ENCODE measurements around the gene SLC6A9. TPM values are rescaled to one million over a fixed set of nuclear protein-coding genes. Genes with fewer than 3 reads are reported as not detected.

The SLC6A9 gene
- total RNA-seq, 4 donors from 2014 or later, result 55.8 to 85.7 (median 62.0) TPM

DNA sequence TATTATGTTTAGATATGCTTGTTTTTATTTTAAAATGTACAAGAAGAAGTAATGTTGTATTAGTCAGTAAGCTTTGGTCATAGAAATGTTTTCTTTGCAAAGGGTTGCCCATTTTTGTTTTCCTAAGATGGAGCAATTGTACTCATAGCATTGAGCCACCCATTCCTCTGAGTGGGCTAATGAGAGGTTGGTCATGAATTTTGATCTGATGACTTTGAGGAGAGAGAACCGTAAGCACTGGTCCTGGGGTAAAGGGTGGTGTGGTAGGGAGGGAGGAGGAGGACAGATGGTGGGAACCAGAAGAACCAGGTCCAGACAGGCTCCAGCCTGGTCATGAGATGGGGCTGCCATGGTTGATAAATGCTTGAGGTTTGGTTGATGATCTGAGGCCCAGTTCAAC is 15.9 kb upstream of the SLC6A9 start:
- intact Hi-C loops (cut with DNase I; ENCODE audit: low total_unique reads), result loop anchor here (5.0 to 10.0 kb wide), 2 partner anchors 40 to 112 kb away; partner anchors contain the start of gene ARTN
- no peak for TF ChIP-seq POLR2A (IDR thresholded peaks at IDR 0.05)
- TF ChIP-seq, protein P1, sequence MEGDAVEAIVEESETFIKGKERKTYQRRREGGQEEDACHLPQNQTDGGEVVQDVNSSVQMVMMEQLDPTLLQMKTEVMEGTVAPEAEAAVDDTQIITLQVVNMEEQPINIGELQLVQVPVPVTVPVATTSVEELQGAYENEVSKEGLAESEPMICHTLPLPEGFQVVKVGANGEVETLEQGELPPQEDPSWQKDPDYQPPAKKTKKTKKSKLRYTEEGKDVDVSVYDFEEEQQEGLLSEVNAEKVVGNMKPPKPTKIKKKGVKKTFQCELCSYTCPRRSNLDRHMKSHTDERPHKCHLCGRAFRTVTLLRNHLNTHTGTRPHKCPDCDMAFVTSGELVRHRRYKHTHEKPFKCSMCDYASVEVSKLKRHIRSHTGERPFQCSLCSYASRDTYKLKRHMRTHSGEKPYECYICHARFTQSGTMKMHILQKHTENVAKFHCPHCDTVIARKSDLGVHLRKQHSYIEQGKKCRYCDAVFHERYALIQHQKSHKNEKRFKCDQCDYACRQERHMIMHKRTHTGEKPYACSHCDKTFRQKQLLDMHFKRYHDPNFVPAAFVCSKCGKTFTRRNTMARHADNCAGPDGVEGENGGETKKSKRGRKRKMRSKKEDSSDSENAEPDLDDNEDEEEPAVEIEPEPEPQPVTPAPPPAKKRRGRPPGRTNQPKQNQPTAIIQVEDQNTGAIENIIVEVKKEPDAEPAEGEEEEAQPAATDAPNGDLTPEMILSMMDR (IDR thresholded peaks at IDR 0.05), result no peak
- 54 to 62% methylated on average over 1 of the region's 1 CpG for WGBS, 2 donors
- DNase-seq (ENCODE audit: low spot score in 2 of 2), result no peak
- no peak overlapping the region for H3K4me3 ChIP-seq (ENCODE audit: low read depth, poor library complexity, severe bottlenecking)

GRCh38 chr1:44045064-44045463 is 13.8 kb upstream of the SLC6A9 start:
- intact Hi-C loops (cut with DNase I; ENCODE audit: low total_unique reads), result loop anchor here (5.0 to 10.0 kb wide), 2 partner anchors 38 to 110 kb away; partner anchors contain the start of gene ARTN
- 72 to 83% methylated on average over 9 of the region's 9 CpGs for WGBS, 2 donors

DNA sequence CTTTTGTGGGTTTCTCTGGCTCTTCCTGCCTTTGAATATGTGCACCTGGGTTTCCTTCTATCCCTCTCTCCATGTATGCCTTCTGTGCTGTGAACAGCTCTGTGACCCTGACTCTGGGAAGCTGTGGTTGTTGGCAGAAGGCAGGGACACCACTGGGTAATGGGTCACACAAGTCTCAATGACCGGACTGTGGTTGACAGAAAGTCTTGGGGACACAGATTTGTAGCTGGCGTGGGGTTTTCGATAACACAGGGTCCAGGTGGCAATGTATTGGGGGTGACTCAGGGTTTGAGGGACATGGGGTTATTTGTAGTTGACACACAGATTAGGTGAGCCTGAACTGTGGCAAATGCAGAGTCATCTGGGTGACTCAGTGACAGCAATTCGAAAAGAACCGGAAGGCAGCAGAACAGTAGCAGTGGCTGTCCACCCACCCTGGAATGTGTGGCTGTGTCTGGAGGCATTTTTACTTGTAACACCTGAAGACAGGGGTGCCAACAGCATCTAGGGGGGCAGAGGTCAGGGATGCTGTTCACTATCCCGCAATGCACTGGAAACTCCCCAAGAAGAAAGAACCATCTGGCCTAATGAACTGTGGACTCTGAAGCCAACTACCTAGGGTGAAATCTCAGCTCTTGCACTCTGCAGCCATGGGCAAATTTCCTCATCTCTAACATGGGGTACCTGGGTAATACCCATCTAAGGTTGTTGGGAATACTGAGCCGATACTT is 13.0 kb upstream of the SLC6A9 start:
- intact Hi-C loops (cut with DNase I; ENCODE audit: low total_unique reads), result loop anchor here (10.0 kb wide), 1 partner anchor 109 kb away; the partner anchor contains the start of gene ARTN
- DNase-seq (ENCODE audit: low spot score in 2 of 2), result no peak

More at GRCh38 chr1:44045064-44045463, 13.8 kb upstream of the SLC6A9 start:
- DNase-seq (ENCODE audit: low spot score in 2 of 2), result no peak
- H3K4me3 ChIP-seq (ENCODE audit: low read depth, poor library complexity, severe bottlenecking), result no peak overlapping the region
- TF ChIP-seq, protein P1 (IDR thresholded peaks at IDR 0.05), result no peak
- no peak for TF ChIP-seq POLR2A (IDR thresholded peaks at IDR 0.05)

GRCh38 chr1:44043176-44044070 is 12.2 kb upstream of the SLC6A9 start:
- intact Hi-C loops (cut with DNase I; ENCODE audit: low total_unique reads), result loop anchor here (10.0 kb wide), 1 partner anchor 109 kb away; the partner anchor contains the start of gene ARTN
- TF ChIP-seq, protein P1 (IDR thresholded peaks at IDR 0.05), result no peak
- TF ChIP-seq POLR2A (IDR thresholded peaks at IDR 0.05), result no peak
- 74 to 81% methylated on average over 16 of the region's 16 CpGs for WGBS, 2 donors
- no peak overlapping the region for H3K4me3 ChIP-seq (ENCODE audit: low read depth, poor library complexity, severe bottlenecking)
- DNase-seq (ENCODE audit: low spot score in 2 of 2), result no peak

More for the DNA sequence above, 13.0 kb upstream of the SLC6A9 start:
- no peak overlapping the region for H3K4me3 ChIP-seq (ENCODE audit: low read depth, poor library complexity, severe bottlenecking)
- 79 to 90% methylated on average over 7 of the region's 7 CpGs for WGBS, 2 donors
- TF ChIP-seq, protein P1 (IDR thresholded peaks at IDR 0.05), result no peak
- no peak for TF ChIP-seq POLR2A (IDR thresholded peaks at IDR 0.05)

GRCh38 chr1:44040846-44041245 is 9.6 kb upstream of the SLC6A9 start:
- WGBS, 2 donors, result 72 to 78% methylated on average over 4 of the region's 4 CpGs
- TF ChIP-seq, protein P1 (IDR thresholded peaks at IDR 0.05), result no peak
- TF ChIP-seq POLR2A (IDR thresholded peaks at IDR 0.05), result no peak
- no peak overlapping the region for H3K4me3 ChIP-seq (ENCODE audit: low read depth, poor library complexity, severe bottlenecking)
- intact Hi-C loops (cut with DNase I; ENCODE audit: low total_unique reads), result loop anchor here (10.0 kb wide), 1 partner anchor 106 kb away; the partner anchor contains the start of gene ARTN
- DNase-seq (ENCODE audit: low spot score in 2 of 2), result no peak
